HL-60 (cell line): ENCODE data around the gene ADGRG1.

Experiments
- CTCF ChIP-seq: IDR thresholded peaks from one replicate; pipeline ENCODE4 v1.5.1; 2011; ENCODE audit warnings: low read length, control low read depth, inconsistent platforms; ENCODE audit not compliant: insufficient read depth
- GABPA ChIP-seq: IDR thresholded peaks from 2 replicates; pipeline ENCODE4 v1.6.1; 2012; ENCODE audit warnings: low read depth
- POLR2AphosphoS5 ChIP-seq: IDR thresholded peaks from 2 replicates; pipeline ENCODE4 v1.6.1; 2012; ENCODE audit warnings: low read depth
- REST ChIP-seq: IDR thresholded peaks from 2 replicates; pipeline ENCODE4 v1.6.1; 2012; ENCODE audit warnings: low read depth; ENCODE audit not compliant: insufficient replicate concordance
- SPI1 ChIP-seq: IDR thresholded peaks from 2 replicates; pipeline ENCODE4 v1.6.1; 2012; ENCODE audit warnings: low read depth, mild to moderate bottlenecking, borderline replicate concordance

- TF ChIP-seq REST (no peak), POLR2AphosphoS5 (no peak), CTCF (no peak), SPI1 (no peak), GABPA (no peak)
Measured at GRCh38 chr16:57676553-57677085, 48.2 kb downstream of the ADGRG1 start.
